ENCODE data around the gene FAXC.
"Not testable (repeated sequence)": the region's sequence is repeated elsewhere in the genome, so short reads cannot be mapped to it uniquely, and the experiment has no call there.

The FAXC gene

DNA sequence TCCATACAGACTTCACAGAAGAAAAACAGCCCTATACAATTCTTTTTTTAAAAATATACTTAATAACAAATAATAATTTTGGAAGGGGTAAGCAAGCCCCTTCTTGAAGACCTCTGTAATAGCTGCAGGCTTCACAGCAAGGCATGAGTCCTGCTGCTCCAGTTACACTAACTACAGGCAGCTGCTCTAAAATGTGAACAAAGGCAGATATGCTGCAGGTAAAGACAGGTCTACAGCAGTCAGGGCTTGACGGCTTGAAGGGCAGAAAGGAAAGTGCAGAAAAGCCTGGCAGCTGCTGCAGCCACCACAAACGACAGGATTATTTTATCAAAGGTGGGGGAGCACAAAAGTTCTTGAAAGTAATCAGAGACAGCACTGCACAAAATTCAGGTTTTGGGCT is 11.3 kb downstream of the FAXC start:
- DNase-seq, result no peak

DNA sequence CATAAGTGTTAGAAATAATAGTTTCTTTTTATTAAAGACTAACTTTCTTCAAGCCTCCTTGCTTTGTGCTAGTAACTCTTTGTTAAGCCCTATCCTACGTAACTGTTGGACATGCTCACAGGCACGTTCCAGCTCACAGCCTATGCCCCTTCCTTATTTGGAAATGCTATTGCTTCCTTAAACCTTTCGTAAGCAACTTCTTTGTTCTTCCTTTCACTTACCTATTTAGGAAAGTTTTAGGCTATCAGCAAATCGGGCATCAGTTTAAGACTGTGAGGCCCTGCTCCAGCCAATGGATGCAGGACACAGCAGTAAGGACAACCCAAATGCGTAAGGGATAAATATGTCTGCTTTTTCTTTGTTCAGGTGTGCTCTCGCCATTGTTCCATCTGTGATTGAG is 14.2 kb downstream of the FAXC start:
- DNase-seq, result not testable (repeated sequence)

DNA sequence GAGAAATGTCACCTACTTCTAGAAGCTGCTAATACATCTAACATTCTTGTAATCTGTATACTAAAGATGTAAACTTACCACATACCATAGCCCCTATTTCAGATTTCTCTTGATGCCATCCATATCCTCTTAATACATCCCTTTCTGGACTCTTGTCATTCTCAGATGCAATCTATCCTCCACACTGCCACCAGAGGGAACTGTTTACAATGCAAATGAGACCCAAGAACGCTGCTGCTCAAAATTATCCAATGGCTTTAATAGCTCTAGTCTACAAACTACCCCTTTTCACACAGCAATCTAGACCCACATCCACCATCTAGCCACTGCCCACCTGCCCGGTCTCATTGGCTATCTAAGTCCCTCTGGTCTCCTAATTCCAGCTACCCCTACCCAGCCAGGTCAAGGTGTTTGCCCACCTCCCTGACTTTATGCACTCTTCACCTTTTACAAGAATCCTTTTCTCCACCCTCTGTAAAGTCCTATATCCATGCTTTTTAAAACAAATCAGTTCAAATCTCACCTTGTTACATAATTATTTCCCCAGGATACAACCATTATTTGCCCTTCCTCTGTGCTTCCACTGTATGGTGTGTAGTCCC is 14.8 kb downstream of the FAXC start:
- DNase-seq, result peak; percentile 50

DNA sequence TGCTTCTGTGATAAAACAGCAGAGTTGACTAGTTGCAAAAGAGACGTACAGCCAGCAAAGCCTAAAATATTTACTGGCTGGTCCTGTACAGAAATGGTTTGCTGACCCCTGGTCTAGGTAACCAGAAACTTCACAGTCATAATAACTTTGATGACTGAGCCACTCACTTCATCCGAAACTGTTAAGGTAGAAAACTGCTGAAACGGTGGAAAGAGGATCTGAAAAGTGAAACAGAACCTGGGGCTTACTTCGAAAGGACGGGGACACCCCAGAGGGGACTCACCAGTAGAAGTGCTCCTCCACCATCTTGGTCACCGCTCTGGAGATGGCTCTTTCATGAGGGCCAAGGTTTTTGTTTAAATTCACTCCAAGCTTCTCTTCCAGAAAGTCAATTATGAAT is 16.4 kb downstream of the FAXC start:
- no peak for DNase-seq

DNA sequence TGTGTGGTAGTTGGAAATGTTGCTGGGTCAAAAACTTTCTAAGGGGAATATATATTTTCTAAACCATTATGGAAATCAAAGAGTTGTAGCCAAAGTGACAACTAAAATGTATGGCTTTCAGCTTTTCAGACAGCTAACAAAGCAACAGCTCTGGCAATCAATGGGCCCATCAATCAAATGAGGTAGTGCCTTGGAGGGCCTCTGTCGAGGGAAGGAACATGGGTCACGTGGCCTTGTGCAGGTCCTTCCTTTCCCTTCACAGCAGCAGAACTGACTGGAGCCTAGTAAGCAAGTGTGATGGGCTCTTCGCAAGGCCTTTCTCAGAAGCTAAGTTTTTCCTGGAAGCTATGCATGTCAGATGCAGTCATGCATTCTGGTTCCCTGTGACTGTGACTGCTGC is 17.9 kb downstream of the FAXC start:
- no peak for DNase-seq

DNA sequence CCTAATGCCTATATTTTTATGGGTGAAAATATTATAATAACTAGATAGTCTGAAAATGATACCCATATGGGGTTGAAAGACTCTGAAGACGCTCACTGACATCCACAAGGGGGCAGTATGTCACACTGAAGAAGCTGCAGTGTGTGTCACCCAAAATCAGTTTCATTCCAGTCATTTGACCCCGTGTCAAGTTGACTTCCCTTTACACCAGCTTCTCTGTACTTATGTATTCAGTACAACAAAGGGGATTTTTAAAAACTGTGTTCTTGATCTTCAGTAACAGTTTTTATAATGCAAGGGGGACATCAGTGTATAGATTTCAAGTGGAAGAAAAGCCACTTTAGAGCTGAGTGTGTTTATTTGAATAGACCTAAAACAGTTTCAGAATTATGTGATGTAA is 19.3 kb downstream of the FAXC start:
- peak; percentile 33 for DNase-seq

DNA sequence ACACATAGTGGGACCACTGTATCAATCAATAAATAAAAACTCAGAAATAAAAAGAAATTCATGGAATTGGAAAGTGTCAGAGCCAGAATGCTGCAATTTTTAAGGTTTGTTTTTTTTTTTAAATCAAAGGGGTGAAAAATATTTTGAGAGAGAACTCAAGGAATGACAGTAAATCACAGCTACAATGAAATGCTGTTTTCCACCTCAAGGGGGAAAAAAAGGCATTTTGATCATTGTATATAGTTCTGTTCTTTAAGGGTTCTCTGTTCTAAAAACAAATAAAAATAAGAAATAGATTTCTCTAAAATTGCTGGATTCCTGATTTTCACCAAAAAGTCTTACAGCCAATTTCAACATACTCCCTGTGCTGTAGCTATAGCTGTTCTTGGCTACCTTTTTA is 24.5 kb downstream of the FAXC start:
- DNase-seq, result no peak

DNA sequence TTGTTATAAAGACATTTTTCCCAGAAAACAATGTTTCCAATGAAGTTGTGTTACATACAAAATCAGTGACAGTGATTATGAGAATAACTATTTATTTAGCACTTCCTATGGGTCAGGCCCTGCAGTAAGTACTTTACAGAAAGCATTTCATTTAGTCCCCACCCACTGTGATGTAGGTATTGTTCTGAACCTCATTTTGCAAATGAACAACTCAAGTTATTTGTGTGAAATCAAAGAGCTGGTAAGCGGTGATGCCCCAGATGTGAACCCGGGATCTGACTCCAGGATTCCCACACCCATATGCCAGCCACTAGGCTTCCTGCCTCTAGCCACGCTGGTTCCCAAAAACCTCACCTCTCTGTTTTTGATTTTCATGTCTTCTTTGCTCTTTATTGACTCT is 30.9 kb downstream of the FAXC start:
- no peak for DNase-seq

DNA sequence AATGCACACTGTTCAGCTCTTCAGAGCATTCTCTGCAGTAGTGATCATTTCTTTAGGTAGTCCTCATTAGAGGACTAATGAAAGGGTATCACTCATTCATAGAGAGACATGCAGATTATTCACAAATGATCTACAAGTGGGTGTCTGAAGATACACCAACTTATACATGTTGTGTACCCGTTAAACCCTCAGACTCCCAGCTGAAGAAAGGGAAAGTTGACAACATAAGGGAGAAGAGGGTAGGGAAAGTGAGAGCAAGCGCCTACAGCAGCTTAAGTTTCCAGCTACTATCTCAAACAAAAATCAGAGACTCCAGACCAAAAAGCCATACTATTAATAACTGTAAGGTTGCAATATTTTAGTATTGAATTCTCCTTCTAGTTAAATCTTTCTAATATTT is 37.1 kb downstream of the FAXC start:
- DNase-seq, result no peak

DNA sequence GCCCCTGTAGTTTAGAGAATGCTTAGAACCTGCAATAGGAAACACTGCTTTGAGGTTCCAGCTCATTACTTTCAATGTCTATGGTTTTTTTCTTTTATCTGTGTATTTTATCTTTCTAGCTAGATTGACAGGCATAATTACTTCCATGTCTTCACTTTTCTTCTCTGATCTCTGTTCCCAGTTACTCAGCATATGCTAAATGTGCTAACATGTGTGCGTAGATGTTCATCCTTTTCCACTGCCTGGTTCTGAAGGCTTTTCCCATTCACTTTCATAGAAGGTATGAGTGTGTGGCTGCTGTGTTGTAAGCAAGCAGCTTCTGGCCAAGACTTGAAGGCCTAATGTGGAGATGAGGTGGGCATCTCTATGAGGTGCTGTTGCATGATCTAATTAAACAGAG is 38.9 kb downstream of the FAXC start:
- DNase-seq, result no peak

DNA sequence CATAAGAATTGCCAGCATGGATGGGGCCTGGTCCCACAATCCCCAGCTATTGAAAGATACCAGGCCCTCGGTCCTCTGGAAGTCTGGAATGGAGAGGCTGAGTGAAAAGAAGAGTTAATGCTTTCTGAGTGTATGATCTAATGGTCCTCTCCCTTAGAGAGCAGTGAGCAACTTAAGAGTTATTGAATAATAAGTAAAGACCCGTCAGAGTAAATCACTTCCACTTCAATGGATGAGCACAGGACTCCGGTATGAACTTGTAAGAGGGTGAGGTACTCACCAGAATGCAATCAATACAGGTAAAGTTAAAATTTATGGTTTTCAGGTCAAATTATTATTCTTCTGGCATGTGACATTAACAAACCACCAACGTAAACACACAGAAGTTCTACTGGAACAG is 39.9 kb downstream of the FAXC start:
- DNase-seq, result no peak

DNA sequence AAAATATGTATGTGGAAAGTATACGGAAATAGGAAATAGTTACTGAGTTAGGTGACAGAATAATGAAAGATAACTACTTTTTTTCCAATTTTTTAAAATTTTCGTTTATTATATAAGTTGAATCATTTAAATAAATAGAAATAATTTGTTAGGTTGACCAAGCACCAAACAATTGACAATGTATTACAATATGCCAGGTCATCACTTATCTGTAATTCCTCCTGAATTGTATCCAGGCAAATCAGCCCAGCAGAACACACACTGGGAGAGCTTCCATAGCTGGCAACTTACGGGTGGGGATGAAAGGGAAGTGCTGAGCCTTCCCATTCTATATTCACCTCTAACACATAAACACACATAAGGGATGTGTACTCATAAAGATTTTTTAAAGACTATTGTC is 40.7 kb downstream of the FAXC start:
- DNase-seq, result no peak

DNA sequence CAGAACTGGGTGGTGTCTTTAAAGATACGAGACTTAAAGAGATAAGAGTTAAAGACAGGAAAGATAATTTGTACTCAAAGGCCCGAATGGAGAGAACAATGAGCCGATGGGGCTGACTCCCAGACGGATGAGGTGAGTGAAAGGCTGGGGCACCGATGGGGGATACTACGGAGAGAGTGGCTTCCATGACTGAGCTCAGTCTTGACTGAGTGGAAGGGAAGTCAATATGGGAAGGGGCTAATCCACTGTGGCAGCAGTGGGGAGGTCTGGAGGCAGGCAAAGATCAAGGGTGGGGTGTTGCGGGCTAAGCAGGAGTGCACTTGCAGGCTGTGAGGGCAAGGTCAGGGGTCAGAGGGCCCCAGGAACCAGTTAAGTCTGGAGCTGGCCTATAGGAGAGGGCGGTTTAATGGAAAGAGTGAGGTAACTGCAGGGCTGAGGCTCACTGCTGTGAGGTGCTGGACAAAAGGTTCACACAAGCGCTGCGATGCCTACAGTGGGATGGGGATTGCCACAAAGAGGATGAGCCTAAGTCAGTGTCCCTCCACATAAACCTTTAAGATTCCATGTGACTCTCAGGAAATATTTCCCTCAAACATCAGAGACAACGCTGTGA is 42.1 kb downstream of the FAXC start:
- no peak for DNase-seq

DNA sequence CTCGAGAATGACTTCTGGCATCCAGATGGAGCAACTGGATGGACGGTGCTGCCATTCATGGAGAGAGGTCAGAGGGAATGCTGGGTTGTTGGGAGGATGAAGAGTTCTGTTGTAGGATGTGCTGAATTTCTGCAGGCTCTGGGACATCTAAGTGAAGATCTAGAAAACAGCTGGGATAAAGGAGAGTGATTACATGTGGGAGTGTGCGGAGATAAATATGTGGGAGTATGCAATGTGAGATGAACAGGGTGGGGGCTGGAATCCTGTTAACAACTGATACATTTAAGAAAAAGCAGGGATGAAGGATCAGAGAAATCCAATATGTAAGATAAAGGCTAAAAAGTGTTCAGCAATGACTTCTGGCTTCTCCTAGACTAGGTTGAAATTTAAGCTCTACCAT is 43.1 kb downstream of the FAXC start:
- no peak for DNase-seq

DNA sequence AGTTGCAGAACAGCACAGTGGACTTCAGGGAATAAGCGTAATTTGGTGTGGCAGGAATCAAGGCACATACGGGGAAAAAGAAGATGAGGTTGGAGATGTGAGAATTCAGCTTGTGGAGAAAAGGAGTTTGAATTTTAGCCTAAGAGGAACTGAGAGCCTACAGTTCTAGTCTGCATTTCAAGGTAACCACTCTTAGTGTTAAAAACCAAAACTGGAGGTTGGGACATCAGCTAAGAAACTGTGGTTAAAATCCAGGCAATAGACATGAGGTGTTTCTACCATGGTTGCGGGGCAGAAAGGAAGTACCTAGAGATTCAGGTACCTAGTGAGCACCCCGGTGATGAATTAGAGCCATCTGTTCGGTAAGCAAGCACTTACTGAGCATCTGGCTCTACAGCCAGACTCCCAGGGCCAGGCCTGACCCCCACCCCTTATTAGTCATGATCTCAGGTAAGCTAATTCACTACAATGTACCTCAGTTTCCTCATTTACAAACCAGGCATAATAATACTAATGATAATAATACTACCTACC is 44.4 kb downstream of the FAXC start:
- DNase-seq, result no peak

DNA sequence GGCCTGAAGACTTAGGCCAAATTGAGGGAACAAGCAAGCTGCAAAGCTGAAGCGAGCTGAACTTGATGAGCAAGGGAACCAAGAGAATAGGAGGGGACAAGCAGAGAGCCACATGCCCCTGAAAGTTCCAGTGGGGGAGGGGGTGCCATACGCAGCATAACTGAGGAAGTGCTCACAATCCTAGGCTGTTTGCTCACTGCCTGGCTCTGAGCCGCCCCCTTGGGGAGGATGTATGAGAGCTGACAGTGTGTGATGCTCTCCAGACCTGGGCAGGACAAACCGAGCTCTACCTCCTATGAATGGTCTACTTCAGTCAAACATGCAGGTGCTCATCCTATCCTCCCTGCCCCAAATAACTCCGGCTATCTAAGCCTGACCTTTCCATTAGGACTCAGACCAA is 52.1 kb downstream of the FAXC start:
- DNase-seq, result no peak

DNA sequence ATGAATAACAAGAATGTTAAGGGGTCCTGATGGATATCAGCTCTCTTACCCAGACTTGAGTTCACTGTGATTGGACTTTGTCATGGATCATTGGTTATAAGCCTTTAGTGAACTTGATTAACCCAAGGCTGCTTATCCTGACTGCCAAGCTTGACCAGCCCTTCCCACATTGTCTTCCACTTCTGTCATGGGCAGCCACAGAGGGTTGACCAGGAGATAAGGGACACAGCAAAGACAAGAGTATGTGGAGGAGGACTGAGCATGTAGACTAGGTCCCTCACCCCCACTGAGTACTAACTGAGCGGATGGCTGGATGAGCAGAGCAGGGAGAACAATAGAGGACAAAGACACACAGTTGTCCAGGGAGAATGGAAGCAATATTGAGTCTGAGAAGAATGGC is 52.5 kb downstream of the FAXC start:
- no peak for DNase-seq

DNA sequence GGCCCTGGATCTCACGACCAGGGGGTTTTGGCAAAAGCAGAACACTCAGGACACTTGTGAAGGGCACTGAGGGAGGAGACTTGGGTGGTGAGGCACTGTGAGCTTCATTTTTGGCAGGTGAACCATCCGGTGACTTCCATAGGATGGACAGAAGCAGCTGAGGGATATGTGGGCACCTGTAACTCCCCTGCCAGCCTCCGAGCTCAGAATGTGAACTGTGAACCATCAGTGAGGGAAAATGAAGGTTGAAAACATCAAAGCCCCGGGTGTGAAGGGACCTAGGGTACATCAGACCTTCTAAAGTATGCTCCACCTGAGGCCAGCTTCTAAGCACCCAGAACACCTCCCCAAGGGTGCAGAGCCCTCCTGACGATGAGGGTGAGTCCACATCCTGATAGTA is 53.2 kb downstream of the FAXC start:
- DNase-seq, result no peak

DNA sequence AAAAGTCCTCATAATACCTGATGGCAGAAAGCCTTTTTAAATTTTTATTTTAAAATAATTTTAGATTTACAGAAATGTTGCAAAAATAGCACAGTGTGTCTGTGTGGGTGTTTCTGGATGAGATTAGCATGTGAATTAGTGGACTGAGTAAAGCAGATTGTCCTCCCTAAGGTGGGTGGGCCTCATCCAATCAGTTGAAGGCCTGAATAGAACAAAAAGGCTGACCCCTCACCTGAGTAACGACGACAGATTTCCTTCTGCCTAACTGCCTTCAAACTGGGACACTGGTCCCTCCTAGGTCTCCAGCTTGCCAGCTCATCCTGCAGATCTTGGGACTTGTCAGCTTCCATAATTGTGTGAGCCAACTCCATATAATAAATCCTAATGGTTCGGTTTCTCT is 54.2 kb downstream of the FAXC start:
- no peak for DNase-seq

DNA sequence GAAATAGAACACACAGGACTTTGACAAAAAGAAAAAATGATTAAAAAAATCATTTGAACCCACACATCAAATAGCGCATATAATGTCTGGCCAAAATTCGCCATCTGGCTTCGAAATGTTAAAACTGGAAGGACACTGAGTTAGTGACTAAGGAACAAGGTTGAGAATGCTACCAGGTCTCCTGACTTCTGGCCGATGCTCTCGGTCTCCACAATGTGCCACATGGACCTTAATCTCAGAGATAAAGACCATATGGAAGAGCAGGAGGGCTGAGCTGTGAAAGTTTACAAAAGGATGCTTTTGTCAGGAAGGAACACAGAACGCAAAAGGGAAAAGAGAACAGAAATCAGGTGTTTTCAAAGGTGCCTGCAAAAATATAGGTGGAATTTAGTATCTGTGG is 54.7 kb downstream of the FAXC start:
- DNase-seq, result no peak

DNA sequence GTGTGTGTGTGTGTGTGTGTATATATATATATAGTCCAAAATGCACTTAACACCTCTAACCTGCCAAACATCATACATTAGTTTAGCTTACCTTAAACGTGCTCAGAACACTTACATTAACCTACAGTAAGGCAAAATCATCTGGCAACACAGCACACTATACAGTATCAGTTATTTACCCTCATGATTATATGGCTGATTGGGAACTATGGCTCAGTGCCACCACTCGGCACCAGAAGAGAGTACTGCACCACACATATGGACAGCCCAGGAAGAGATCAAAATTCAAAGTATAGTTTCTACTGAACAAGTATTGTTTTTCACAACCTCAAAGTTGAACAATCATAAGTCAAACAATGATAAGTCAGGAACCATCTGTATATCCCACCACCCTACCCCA is 59.8 kb downstream of the FAXC start:
- no peak for DNase-seq

DNA sequence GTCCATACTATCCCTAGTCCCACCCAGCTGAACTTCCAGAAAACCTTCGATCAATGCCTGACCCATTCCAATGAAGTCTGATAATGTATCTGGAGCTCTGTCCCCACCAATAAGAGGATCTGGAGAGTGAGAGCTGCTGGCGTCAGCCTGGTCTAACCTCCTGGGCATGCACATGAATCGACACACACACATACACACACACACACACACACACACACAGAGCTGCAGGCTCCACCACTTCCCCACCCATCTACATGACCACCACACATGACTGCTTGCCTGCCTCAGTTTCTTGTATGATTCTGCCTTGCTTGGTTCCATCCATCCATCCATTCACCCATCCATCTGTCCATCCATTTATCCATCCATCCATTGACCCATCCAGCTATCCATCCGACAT is 60.8 kb downstream of the FAXC start:
- DNase-seq, result no peak

DNA sequence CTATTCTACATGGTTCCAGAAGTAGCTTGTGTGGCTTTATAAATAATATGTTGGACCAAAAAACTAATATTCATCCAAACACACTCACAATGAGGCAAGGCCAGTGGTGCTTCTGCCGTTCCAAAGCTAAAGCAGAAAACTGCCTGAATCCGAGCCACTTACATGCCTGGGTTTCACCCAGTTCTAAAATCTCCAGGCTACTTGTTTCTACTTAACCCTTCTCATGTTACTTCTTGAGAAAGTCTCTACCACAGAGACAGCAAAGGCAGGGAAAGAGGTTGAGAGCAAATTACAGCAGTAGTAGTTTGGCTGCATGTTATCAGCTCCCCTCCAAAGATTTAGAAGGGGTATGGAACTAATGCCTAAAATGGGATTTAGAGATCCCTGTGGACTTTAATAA is 62.0 kb downstream of the FAXC start:
- no peak for DNase-seq

DNA sequence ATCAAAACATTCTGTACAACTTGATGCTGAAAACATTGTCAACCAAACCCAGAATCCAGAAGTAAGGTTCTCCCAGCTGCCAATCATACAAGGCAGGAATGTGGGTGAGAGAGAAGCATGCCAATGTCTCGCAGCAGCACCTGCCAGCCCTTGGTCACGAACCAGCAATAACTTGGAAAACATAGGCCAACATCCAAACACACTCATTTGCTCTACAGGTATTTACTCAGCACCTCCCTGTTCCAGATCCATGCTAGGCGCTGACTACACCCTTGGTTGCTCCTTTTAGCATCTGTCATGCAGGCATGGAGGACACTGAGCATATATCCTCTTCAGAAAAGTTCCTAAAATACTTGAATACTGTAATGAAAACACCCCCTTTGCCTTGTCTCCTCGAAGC is 63.6 kb downstream of the FAXC start:
- no peak for DNase-seq

DNA sequence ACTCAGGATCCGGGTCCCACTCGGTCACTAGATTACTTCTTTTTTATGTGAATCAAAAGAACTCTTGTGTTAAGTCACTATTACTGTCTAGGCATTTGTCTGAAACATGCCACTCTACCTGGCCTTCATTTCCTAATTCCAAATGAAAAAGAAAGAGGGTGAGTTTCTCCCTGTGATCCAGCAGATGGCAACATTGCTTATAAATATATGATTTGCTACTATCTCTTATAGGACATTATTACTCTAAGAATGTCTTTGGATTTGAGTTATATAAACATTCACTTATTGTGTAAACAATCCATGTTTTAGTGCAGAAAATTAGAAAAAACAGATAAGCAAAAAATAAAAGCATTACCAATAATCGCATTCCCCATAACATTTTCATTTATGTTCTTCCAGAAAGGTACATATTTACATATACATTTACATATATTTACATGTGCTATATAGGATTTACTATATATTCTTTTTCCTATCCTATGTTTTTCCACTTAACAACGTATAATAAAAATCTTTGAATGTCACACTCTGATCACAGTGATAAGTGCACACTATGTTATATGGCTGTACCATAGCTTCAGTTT is 66.9 kb downstream of the FAXC start:
- DNase-seq, result no peak
